HepG2 (cell line): ENCODE data around the gene RNF25. TPM values are rescaled to one million over a fixed set of nuclear protein-coding genes. Genes with fewer than 3 reads are reported as not detected.

Experiments
- ARNTL ChIP-seq: sonication (generic); formaldehyde crosslinking; IDR thresholded peaks from 2 replicates; pipeline ENCODE4 v1.4.0; 2020; ENCODE audit warnings: mild to moderate bottlenecking, missing genetic modification reagents
- CBX5 ChIP-seq: sonication (generic); formaldehyde crosslinking; IDR thresholded peaks from 2 replicates; pipeline ENCODE4 v1.4.0; 2020; ENCODE audit warnings: missing genetic modification reagents, borderline replicate concordance
- CENPT ChIP-seq: sonication (generic); formaldehyde crosslinking; IDR thresholded peaks from 2 replicates; pipeline ENCODE4 v1.8.0; 2022; ENCODE audit warnings: low read depth, mild to moderate bottlenecking, moderate library complexity, missing genetic modification reagents
- FIP1L1 ChIP-seq: fragments of 200-400 bp; formaldehyde crosslinking; IDR thresholded peaks from 2 replicates; pipeline ENCODE4 v1.6.1; 2018; ENCODE audit warnings: low read depth, mild to moderate bottlenecking, low read length, moderate library complexity, borderline replicate concordance; ENCODE audit not compliant: insufficient read depth
- FOXA1 ChIP-seq, 2 experiments: fragments of 450-650 bp in 1 of 2; sonication (generic) in 1 of 2; formaldehyde crosslinking in 1 of 2; IDR thresholded peaks; 2 replicates each; pipeline versions ENCODE4 v1.4.0 to v1.6.1; 2016 to 2020; ENCODE audit warnings: missing genetic modification reagents in 1 of 2
- GLI4 ChIP-seq: sonication (generic); formaldehyde crosslinking; IDR thresholded peaks from 2 replicates; pipeline ENCODE4 v1.5.1; 2020; ENCODE audit warnings: missing genetic modification reagents, mild to moderate bottlenecking, moderate library complexity, borderline replicate concordance
- GTF3A ChIP-seq: sonication (generic); formaldehyde crosslinking; conservative IDR thresholded peaks from 2 replicates; pipeline ENCODE4 v1.4.0; 2020; ENCODE audit warnings: mild to moderate bottlenecking, missing genetic modification reagents
- HDAC2 ChIP-seq: sonication (generic); formaldehyde crosslinking; IDR thresholded peaks from 2 replicates; pipeline ENCODE4 v1.4.0; 2020; ENCODE audit warnings: missing genetic modification reagents
- HMGA1 ChIP-seq: sonication (generic); formaldehyde crosslinking; conservative IDR thresholded peaks from 2 replicates; pipeline ENCODE4 v1.4.0; 2020; ENCODE audit warnings: missing genetic modification reagents
- KAT8 ChIP-seq: IDR thresholded peaks from 2 replicates; pipeline ENCODE4 v1.6.1; 2016; ENCODE audit warnings: missing genetic modification reagents, missing compliant biosample characterization
- MTA3 ChIP-seq: sonication (generic); formaldehyde crosslinking; IDR thresholded peaks from 2 replicates; pipeline ENCODE4 v1.4.0; 2020; ENCODE audit warnings: missing genetic modification reagents
- MZF1 ChIP-seq: sonication (generic); formaldehyde crosslinking; IDR thresholded peaks from 2 replicates; pipeline ENCODE4 v1.8.1; 2023; ENCODE audit warnings: mild to moderate bottlenecking, missing genetic modification reagents, borderline replicate concordance
- NCOA5 ChIP-seq: sonication (generic); formaldehyde crosslinking; IDR thresholded peaks from 2 replicates; pipeline ENCODE4 v1.4.0; 2020; ENCODE audit warnings: missing genetic modification reagents
- NFE2 ChIP-seq: sonication (generic); formaldehyde crosslinking; IDR thresholded peaks from 2 replicates; pipeline ENCODE4 v1.4.0; 2020; ENCODE audit warnings: missing genetic modification reagents
- NFRKB ChIP-seq: fragments of 450-650 bp; IDR thresholded peaks from 2 replicates; pipeline ENCODE4 v1.6.1; 2017
- SKI ChIP-seq: fragments of 450-650 bp; IDR thresholded peaks from one replicate; pipeline ENCODE4 v1.6.1; 2018; ENCODE audit warnings: mild to moderate bottlenecking; ENCODE audit not compliant: partially characterized antibody
- ZBTB1 ChIP-seq: sonication (generic); formaldehyde crosslinking; IDR thresholded peaks from 2 replicates; pipeline ENCODE4 v1.4.0; 2020; ENCODE audit warnings: missing genetic modification reagents, borderline replicate concordance
- ZFYVE20 ChIP-seq: sonication (generic); formaldehyde crosslinking; IDR thresholded peaks from 2 replicates; pipeline ENCODE4 v1.8.0; 2023; ENCODE audit warnings: low read depth, mild to moderate bottlenecking, moderate library complexity, missing genetic modification reagents, borderline replicate concordance
- ZNF556 ChIP-seq: sonication (generic); formaldehyde crosslinking; IDR thresholded peaks from 2 replicates; pipeline ENCODE4 v1.4.0; 2020; ENCODE audit warnings: mild to moderate bottlenecking, missing genetic modification reagents, borderline replicate concordance
- ZNF720 ChIP-seq: sonication (generic); formaldehyde crosslinking; IDR thresholded peaks from 2 replicates; pipeline ENCODE4 v1.4.0; 2020; ENCODE audit warnings: missing genetic modification reagents
- ZNF788 ChIP-seq: sonication (generic); formaldehyde crosslinking; IDR thresholded peaks from 2 replicates; pipeline ENCODE4 v1.5.0; 2020; ENCODE audit warnings: mild to moderate bottlenecking, missing genetic modification reagents, borderline replicate concordance
- polyA plus RNA-seq, 8 experiments: library from polyadenylated mRNA; depleted of rRNA in 3 of 8; stranded (reverse) in 7 of 8; unstranded in 1 of 8; fragments of >200 nt; fragmentation: Illumina TruSeq in 4 of 8; extraction: Trizol in 4 of 8; gene quantifications; 2 replicates each; pipeline versions ENCODE4 v1.2.1 to v1.2.3, GENCODE V29; 2011 to 2016; ENCODE audit warnings: low read depth in 4 of 8, missing spikeins in 1 of 8, mixed read lengths in 1 of 8; ENCODE audit not compliant: insufficient read depth in 1 of 8
- total RNA-seq, 5 experiments: library from RNA; depleted of rRNA; stranded (reverse); fragments of >200 nt; fragmentation: Illumina TruSeq; extraction: Trizol; gene quantifications; 2 replicates each; pipeline ENCODE4 v1.2.3, GENCODE V29; 2016; ENCODE audit warnings: low read depth in 1 of 5
- TF ChIP-seq, protein P1 (sequence below): sonication (generic); formaldehyde crosslinking; IDR thresholded peaks from 2 replicates; pipeline ENCODE4 v1.4.0; 2020; ENCODE audit warnings: missing genetic modification reagents
- TF ChIP-seq, protein P2 (sequence below): sonication (generic); formaldehyde crosslinking; IDR thresholded peaks from 2 replicates; pipeline ENCODE4 v1.4.0; 2020; ENCODE audit warnings: mild to moderate bottlenecking, missing genetic modification reagents
- TF ChIP-seq, protein P3 (sequence below): IDR thresholded peaks from 2 replicates; pipeline ENCODE4 v1.6.1; 2016; ENCODE audit warnings: missing compliant biosample characterization, missing genetic modification reagents, borderline replicate concordance

Gene RNF25
- total and polyA plus RNA-seq, 2 of the 13 experiments (the other 11 are each of a cell fraction or from before 2014, with no cell fraction given): 37.0 to 87.6 TPM

DNA sequence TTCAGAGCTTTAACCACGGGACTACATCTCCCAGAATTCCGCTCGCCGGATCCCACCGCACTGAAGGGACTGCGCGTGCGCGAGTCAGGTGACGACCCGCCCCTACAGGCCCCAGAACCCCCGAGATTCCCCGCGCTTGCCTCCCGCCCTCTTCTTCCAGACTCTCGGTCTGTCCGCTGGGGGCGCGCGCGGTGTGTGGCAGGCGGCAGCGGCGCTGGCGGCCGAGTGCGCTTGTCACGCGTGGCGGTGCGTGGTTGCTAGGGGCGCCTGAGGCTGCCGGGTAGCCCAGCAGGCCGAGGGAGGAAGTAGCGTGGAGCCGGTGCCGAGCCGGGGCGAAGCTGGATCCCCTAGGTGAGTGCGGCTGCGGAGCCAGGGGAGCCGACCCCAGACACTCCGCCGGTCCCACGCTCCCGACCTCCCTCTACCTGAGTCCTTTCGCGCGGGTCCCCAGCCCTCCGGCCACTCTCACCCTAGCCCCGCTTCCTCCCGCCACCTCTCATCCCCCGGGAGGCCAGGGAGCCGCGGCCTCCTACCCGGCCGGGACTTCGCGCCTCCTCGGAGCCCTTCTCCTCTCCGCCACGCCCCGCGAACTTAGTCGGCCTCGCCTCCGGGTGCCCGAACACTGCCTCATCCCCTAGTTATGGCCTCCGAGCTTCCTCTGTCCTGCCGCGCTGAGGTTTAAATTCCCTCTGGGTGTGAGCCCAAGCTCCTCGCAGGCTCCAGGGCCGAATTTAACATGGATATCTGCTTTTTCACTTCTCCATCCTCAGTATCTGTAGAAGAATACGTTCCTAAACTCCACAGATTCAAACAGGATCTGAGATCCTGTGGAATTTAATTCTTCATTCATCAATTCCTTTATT is 39.1 kb upstream of the RNF25 start, which contains the start of gene TTLL4 (continued):
- TF ChIP-seq MZF1 (CRISPR knock-in tag) (no peak), CBX5 (peak; percentile 90; the same call in 1 of the 2 replicates), ZNF556 (CRISPR knock-in tag) (peak; percentile 95; the same call in 1 of the 2 replicates), HMGA1 (CRISPR knock-in tag) (no peak), ZFYVE20 (CRISPR knock-in tag) (no peak), GTF3A (CRISPR knock-in tag) (peak; percentile 96), MTA3 (CRISPR knock-in tag) (no peak), ARNTL (CRISPR knock-in tag) (peak; percentile 92), ZNF788 (CRISPR knock-in tag) (peak; percentile 98), NFE2 (peak; percentile 17; the same call in 1 of the 2 replicates), NCOA5 (CRISPR knock-in tag) (no peak), ZNF720 (CRISPR knock-in tag) (0 out of 2 replicates have a peak, but pooled peaks have one; percentile 82), HDAC2 (CRISPR knock-in tag) (peak; percentile 95), NFRKB (no peak), GLI4 (peak; percentile 69; the same call in 1 of the 2 replicates), KAT8 (CRISPR knock-in tag) (peak; percentile 91), FOXA1 (IDR thresholded peaks at IDR 0.05) (no peak), FOXA1 (CRISPR knock-in tag; IDR thresholded peaks at IDR 0.05) (peak; percentile 70), ZBTB1 (CRISPR knock-in tag) (no peak; the same call in 1 of the 2 replicates), SKI (peak; percentile 85), CENPT (CRISPR knock-in tag) (peak; percentile 17; the same call in 1 of the 2 replicates), FIP1L1 (peak; percentile 76; the same call in 1 of the 2 replicates)
- TF ChIP-seq, protein P1, sequence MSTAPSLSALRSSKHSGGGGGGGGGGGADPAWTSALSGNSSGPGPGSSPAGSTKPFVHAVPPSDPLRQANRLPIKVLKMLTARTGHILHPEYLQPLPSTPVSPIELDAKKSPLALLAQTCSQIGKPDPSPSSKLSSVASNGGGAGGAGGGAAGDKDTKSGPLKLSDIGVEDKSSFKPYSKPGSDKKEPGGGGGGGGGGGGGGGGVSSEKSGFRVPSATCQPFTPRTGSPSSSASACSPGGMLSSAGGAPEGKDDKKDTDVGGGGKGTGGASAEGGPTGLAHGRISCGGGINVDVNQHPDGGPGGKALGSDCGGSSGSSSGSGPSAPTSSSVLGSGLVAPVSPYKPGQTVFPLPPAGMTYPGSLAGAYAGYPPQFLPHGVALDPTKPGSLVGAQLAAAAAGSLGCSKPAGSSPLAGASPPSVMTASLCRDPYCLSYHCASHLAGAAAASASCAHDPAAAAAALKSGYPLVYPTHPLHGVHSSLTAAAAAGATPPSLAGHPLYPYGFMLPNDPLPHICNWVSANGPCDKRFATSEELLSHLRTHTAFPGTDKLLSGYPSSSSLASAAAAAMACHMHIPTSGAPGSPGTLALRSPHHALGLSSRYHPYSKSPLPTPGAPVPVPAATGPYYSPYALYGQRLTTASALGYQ (CRISPR knock-in tag): no peak; the same call in 1 of the 2 replicates
- TF ChIP-seq, protein P2, sequence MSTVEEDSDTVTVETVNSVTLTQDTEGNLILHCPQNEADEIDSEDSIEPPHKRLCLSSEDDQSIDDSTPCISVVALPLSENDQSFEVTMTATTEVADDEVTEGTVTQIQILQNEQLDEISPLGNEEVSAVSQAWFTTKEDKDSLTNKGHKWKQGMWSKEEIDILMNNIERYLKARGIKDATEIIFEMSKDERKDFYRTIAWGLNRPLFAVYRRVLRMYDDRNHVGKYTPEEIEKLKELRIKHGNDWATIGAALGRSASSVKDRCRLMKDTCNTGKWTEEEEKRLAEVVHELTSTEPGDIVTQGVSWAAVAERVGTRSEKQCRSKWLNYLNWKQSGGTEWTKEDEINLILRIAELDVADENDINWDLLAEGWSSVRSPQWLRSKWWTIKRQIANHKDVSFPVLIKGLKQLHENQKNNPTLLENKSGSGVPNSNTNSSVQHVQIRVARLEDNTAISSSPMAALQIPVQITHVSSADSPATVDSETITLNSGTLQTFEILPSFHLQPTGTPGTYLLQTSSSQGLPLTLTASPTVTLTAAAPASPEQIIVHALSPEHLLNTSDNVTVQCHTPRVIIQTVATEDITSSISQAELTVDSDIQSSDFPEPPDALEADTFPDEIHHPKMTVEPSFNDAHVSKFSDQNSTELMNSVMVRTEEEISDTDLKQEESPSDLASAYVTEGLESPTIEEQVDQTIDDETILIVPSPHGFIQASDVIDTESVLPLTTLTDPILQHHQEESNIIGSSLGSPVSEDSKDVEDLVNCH (CRISPR knock-in tag): no peak
- TF ChIP-seq, protein P3, sequence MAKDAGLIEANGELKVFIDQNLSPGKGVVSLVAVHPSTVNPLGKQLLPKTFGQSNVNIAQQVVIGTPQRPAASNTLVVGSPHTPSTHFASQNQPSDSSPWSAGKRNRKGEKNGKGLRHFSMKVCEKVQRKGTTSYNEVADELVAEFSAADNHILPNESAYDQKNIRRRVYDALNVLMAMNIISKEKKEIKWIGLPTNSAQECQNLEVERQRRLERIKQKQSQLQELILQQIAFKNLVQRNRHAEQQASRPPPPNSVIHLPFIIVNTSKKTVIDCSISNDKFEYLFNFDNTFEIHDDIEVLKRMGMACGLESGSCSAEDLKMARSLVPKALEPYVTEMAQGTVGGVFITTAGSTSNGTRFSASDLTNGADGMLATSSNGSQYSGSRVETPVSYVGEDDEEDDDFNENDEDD (CRISPR knock-in tag): peak; percentile 91
